Panc1 (cell line): Measurements from ENCODE around the gene SDK2.

Experiments
- POLR2AphosphoS5 ChIP-seq: IDR thresholded peaks from 2 replicates; pipeline ENCODE4 v1.6.1; 2012; ENCODE audit warnings: mild to moderate bottlenecking, low read depth, low read length, moderate library complexity
- TF ChIP-seq, protein P1 (sequence below): fragments of 450-650 bp; IDR thresholded peaks from 2 replicates; pipeline ENCODE4 v1.5.1; 2017; ENCODE audit warnings: mild to moderate bottlenecking
- TF ChIP-seq, protein P2 (sequence below), 2 experiments: IDR thresholded peaks; 2 replicates each; pipeline ENCODE4 v1.6.1; 2011 to 2012; ENCODE audit warnings: low read depth in 2 of 2, control low read depth in 1 of 2, low read length in 1 of 2, mild to moderate bottlenecking in 1 of 2, moderate library complexity in 1 of 2; ENCODE audit not compliant: insufficient read depth in 1 of 2

DNA sequence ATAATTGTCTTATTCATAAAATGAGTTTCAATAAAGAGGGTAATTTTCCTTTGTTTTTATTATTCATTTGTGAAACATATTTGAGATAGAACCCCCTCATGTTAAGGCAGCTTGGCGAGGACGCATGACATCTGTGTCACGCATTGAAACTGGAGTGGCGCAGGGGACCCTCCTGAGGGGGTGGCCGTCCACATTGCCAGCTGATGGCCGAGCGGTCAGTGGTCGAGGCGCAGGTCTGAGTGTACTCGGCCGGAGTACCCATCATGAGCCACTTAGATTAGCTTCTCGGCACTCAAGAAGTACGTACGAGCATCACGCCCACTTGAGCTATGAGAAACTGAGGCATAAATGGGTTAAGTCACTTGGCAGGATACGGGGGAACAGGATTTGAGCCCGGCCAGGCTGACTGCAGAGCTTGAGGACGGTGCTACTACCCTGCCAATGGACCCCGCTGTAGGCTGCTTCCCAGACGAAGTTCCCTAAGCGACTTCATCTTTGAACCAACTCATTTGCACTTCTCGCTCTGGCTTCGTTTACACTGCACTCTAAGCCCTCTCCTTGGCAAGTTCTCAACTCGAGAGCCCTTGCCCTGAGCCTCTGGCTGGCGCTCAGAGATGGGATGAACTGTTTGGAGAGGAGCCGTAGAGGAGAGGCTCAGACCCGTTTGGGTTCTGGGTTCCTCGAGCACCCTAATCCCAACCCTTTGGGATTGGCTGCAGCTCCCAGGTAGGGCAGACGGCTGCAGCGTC, 91.8 kb downstream of the SDK2 start:
- TF ChIP-seq, protein P1, sequence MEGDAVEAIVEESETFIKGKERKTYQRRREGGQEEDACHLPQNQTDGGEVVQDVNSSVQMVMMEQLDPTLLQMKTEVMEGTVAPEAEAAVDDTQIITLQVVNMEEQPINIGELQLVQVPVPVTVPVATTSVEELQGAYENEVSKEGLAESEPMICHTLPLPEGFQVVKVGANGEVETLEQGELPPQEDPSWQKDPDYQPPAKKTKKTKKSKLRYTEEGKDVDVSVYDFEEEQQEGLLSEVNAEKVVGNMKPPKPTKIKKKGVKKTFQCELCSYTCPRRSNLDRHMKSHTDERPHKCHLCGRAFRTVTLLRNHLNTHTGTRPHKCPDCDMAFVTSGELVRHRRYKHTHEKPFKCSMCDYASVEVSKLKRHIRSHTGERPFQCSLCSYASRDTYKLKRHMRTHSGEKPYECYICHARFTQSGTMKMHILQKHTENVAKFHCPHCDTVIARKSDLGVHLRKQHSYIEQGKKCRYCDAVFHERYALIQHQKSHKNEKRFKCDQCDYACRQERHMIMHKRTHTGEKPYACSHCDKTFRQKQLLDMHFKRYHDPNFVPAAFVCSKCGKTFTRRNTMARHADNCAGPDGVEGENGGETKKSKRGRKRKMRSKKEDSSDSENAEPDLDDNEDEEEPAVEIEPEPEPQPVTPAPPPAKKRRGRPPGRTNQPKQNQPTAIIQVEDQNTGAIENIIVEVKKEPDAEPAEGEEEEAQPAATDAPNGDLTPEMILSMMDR: no peak
- TF ChIP-seq, protein P2, sequence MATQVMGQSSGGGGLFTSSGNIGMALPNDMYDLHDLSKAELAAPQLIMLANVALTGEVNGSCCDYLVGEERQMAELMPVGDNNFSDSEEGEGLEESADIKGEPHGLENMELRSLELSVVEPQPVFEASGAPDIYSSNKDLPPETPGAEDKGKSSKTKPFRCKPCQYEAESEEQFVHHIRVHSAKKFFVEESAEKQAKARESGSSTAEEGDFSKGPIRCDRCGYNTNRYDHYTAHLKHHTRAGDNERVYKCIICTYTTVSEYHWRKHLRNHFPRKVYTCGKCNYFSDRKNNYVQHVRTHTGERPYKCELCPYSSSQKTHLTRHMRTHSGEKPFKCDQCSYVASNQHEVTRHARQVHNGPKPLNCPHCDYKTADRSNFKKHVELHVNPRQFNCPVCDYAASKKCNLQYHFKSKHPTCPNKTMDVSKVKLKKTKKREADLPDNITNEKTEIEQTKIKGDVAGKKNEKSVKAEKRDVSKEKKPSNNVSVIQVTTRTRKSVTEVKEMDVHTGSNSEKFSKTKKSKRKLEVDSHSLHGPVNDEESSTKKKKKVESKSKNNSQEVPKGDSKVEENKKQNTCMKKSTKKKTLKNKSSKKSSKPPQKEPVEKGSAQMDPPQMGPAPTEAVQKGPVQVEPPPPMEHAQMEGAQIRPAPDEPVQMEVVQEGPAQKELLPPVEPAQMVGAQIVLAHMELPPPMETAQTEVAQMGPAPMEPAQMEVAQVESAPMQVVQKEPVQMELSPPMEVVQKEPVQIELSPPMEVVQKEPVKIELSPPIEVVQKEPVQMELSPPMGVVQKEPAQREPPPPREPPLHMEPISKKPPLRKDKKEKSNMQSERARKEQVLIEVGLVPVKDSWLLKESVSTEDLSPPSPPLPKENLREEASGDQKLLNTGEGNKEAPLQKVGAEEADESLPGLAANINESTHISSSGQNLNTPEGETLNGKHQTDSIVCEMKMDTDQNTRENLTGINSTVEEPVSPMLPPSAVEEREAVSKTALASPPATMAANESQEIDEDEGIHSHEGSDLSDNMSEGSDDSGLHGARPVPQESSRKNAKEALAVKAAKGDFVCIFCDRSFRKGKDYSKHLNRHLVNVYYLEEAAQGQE (IDR thresholded peaks at IDR 0.05; ENCODE audit: insufficient read depth in 1 of 2, low read depth in 2 of 2, low read length in 1 of 2): no peak
- TF ChIP-seq POLR2AphosphoS5: no peak
